Measurements from ENCODE around the gene RSU1.

GRCh38 chr10:16789261-16789660, 28.0 kb downstream of the RSU1 start:
- TF ChIP-seq EP300 (IDR thresholded peaks at IDR 0.05) (no peak), CTCF (IDR thresholded peaks at IDR 0.05) (no peak)
